ENCODE measurements around the gene VPS13C.

Gene VPS13C

GRCh38 chr15:61812476-61812875 lies 247.8 kb downstream of the VPS13C start:
- TF ChIP-seq CEBPB (IDR thresholded peaks at IDR 0.05) (no peak), NFIC (IDR thresholded peaks at IDR 0.05) (no peak), REST (IDR thresholded peaks at IDR 0.05; ENCODE audit: low read depth) (no peak), YY1 (IDR thresholded peaks at IDR 0.05; ENCODE audit: low read depth) (no peak), USF1 (IDR thresholded peaks at IDR 0.05) (no peak), EP300 (IDR thresholded peaks at IDR 0.05; ENCODE audit: borderline replicate concordance) (no peak), EGR1 (IDR thresholded peaks at IDR 0.05) (no peak), TCF12 (IDR thresholded peaks at IDR 0.05; ENCODE audit: low read depth) (no peak), FOXM1 (IDR thresholded peaks at IDR 0.05; ENCODE audit: borderline replicate concordance, low read depth) (no peak), TEAD4 (IDR thresholded peaks at IDR 0.05) (no peak)

- TF ChIP-seq YY1 (IDR thresholded peaks at IDR 0.05; ENCODE audit: low read depth) (no peak), ZBTB7A (IDR thresholded peaks at IDR 0.05; ENCODE audit: low read depth) (no peak), EP300 (IDR thresholded peaks at IDR 0.05; ENCODE audit: borderline replicate concordance) (no peak), REST (IDR thresholded peaks at IDR 0.05; ENCODE audit: low read depth) (no peak), EGR1 (IDR thresholded peaks at IDR 0.05) (no peak), FOXM1 (IDR thresholded peaks at IDR 0.05; ENCODE audit: borderline replicate concordance, low read depth) (no peak)
Measured at GRCh38 chr15:61811952-61812351, 248.3 kb downstream of the VPS13C start.

GRCh38 chr15:61809216-61809615 lies 251.0 kb downstream of the VPS13C start:
- no peak for TF ChIP-seq FOXM1 (IDR thresholded peaks at IDR 0.05; ENCODE audit: borderline replicate concordance, low read depth)
- TF ChIP-seq MAX (IDR thresholded peaks at IDR 0.05) = no peak
- no peak for TF ChIP-seq RAD21 (IDR thresholded peaks at IDR 0.05; ENCODE audit: low read depth)
- no peak for TF ChIP-seq YY1 (IDR thresholded peaks at IDR 0.05; ENCODE audit: low read depth)
- no peak for TF ChIP-seq EGR1 (IDR thresholded peaks at IDR 0.05)
- TF ChIP-seq ZBTB7A (IDR thresholded peaks at IDR 0.05; ENCODE audit: low read depth) = no peak
- TF ChIP-seq CEBPB (IDR thresholded peaks at IDR 0.05) = no peak
- no peak for TF ChIP-seq TAF1 (IDR thresholded peaks at IDR 0.05; ENCODE audit: low read depth)
- TF ChIP-seq TCF12 (IDR thresholded peaks at IDR 0.05; ENCODE audit: low read depth) = no peak
- TF ChIP-seq NFIC (IDR thresholded peaks at IDR 0.05) = no peak
- no peak for TF ChIP-seq TEAD4 (IDR thresholded peaks at IDR 0.05)
- no peak for TF ChIP-seq EP300 (IDR thresholded peaks at IDR 0.05; ENCODE audit: borderline replicate concordance)
- TF ChIP-seq CREB1 (IDR thresholded peaks at IDR 0.05; ENCODE audit: low read depth) = no peak
- no peak for TF ChIP-seq REST (IDR thresholded peaks at IDR 0.05; ENCODE audit: low read depth)
- no peak for TF ChIP-seq USF1 (IDR thresholded peaks at IDR 0.05)

- TF ChIP-seq REST (IDR thresholded peaks at IDR 0.05; ENCODE audit: low read depth) (no peak), TAF1 (IDR thresholded peaks at IDR 0.05; ENCODE audit: low read depth) (no peak), USF1 (IDR thresholded peaks at IDR 0.05) (no peak), EGR1 (IDR thresholded peaks at IDR 0.05) (no peak), RAD21 (IDR thresholded peaks at IDR 0.05; ENCODE audit: low read depth) (no peak), NFIC (IDR thresholded peaks at IDR 0.05) (no peak), TCF12 (IDR thresholded peaks at IDR 0.05; ENCODE audit: low read depth) (no peak), EP300 (IDR thresholded peaks at IDR 0.05; ENCODE audit: borderline replicate concordance) (no peak), CEBPB (IDR thresholded peaks at IDR 0.05) (no peak), MAX (IDR thresholded peaks at IDR 0.05) (no peak), YY1 (IDR thresholded peaks at IDR 0.05; ENCODE audit: low read depth) (no peak), FOXM1 (IDR thresholded peaks at IDR 0.05; ENCODE audit: borderline replicate concordance, low read depth) (no peak), ZBTB7A (IDR thresholded peaks at IDR 0.05; ENCODE audit: low read depth) (no peak), TEAD4 (IDR thresholded peaks at IDR 0.05) (no peak), CREB1 (IDR thresholded peaks at IDR 0.05; ENCODE audit: low read depth) (no peak)
Measured at GRCh38 chr15:61807281-61807929, 252.8 kb downstream of the VPS13C start.
